AG04450 (cell line): Measurements from ENCODE around the gene SELENBP1. TPM values are rescaled to one million over a fixed set of nuclear protein-coding genes. Genes with fewer than 3 reads are reported as not detected.

Source experiments
- CTCF ChIA-PET: fragments of 300-600, 350-600 bp; formaldehyde crosslinking; extraction: SDS; loops from one replicate; lab custom pipeline; 2022; ENCODE audit warnings: antibody characterized with exemption, inconsistent platforms; lab: Charles Lee
- POLR2A ChIA-PET: fragments of 350-600 bp; formaldehyde crosslinking; extraction: SDS; loops from one replicate; lab custom pipeline; 2021; ENCODE audit warnings: antibody characterized with exemption, inconsistent platforms; lab: Yijun Ruan, JAX
- DNase-seq: peaks from one replicate; pipeline ENCODE4 v3.0.0-alpha.2; 2011; ENCODE audit warnings: low read depth, low spot score
- H3K27ac ChIP-seq: one replicate; pipeline ENCODE4 v1.5.1; 2012; ENCODE audit warnings: low read depth, low read length, control low read depth
- H3K27me3 ChIP-seq: one replicate; pipeline ENCODE4 v1.6.0; 2012; ENCODE audit warnings: low read length; ENCODE audit not compliant: control insufficient read depth, insufficient read depth
- H3K4me3 ChIP-seq: 2 replicates; pipeline ENCODE4 v1.5.1; 2011; ENCODE audit warnings: mild to moderate bottlenecking, low read depth, low read length, control low read depth
- H3K9me3 ChIP-seq: 2 replicates; pipeline ENCODE4 v1.5.1; 2012; ENCODE audit warnings: low read length; ENCODE audit not compliant: control insufficient read depth, insufficient read depth
- CTCF ChIP-seq: IDR thresholded peaks from 2 replicates; pipeline ENCODE4 v1.5.1; 2011; ENCODE audit warnings: low read depth, low read length, control low read depth, inconsistent platforms
- polyA plus RNA-seq: library from polyadenylated mRNA; depleted of rRNA; stranded (reverse); fragments of >200 nt; gene quantifications from 2 replicates; pipeline ENCODE4 v1.2.3, GENCODE V29; 2011; rRNA removed

SELENBP1 gene
- polyA plus RNA-seq, 1 experiment = 85.0 TPM

DNA sequence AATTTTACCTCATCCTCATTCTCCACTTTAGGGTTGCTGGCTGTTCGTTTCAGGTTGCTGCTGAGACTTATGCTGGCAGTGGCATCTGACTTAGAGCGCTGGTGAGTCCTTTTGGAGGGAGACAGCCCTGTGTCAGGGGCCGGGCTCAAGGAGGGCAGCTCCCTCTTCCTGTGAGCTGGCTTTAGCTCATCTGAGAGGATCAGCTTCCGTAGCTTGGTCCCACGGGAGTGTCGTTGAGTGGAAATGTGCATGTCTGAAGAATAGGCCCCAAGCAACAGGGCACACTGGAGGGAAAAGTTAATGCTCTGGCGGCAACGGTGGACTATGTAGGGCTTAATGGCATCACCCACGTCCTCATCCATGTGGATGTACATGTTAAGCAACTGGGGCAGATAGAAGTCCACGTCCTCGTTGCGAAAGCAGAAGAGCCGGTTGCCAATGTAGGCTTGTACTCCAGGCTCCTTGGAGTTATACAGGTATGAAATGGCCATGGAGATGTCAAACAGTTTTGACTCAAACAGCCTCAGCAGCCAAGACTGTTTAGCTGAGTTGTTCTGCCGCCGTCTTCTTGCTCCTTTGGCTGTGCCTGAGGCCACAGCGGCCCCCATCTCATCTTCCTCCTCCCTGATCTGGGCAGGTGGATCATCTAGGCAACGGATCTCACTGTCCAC is 56.8 kb downstream of the SELENBP1 start:
- ChIA-PET CTCF (interaction anchor here (1.0 to 7.6 kb wide), 2 partner anchors 14 to 64 kb away, joined by 3 to 68 read pairs; no protein-coding TSS in a partner anchor), POLR2A (no interaction called here)
- no peak overlapping the region for H3K27ac ChIP-seq
- TF ChIP-seq CTCF = no peak
- no peak overlapping the region for H3K4me3 ChIP-seq
- no peaks in the 10 kb centered on the region for H3K27me3 ChIP-seq
- H3K9me3 ChIP-seq = no peaks in the 10 kb centered on the region
- no peak for DNase-seq

Other genes with a start within 250 kb of the SELENBP1 start
- gene SEMA6C, start 226.1 kb downstream of the SELENBP1 start, polyA plus RNA-seq = 1.3 and 1.8 TPM in 2 replicates
- not detected in 2 replicates for gene TNFAIP8L2, start 216.1 kb downstream of the SELENBP1 start, polyA plus RNA-seq
- gene LYSMD1, start 206.8 kb downstream of the SELENBP1 start, polyA plus RNA-seq = 9.1 and 9.6 TPM in 2 replicates
- gene SCNM1, start 206.6 kb downstream of the SELENBP1 start, polyA plus RNA-seq = 24.9 and 29.2 TPM in 2 replicates
- gene TMOD4, start 196.7 kb downstream of the SELENBP1 start, polyA plus RNA-seq = not detected in 2 replicates
- gene VPS72, start 182.5 kb downstream of the SELENBP1 start, polyA plus RNA-seq = 66.8 and 75.1 TPM in 2 replicates
- 170 and 179 TPM in 2 replicates for gene PIP5K1A, start 174.2 kb downstream of the SELENBP1 start, polyA plus RNA-seq
- 258 and 275 TPM in 2 replicates for gene PSMD4, start 118.0 kb downstream of the SELENBP1 start, polyA plus RNA-seq
- gene ZNF687, start 90.4 kb downstream of the SELENBP1 start, polyA plus RNA-seq = 10.5 and 12.0 TPM in 2 replicates
- gene PI4KB, start 45.3 kb downstream of the SELENBP1 start, polyA plus RNA-seq = 75.2 and 83.2 TPM in 2 replicates
- 40.9 and 42.7 TPM in 2 replicates for gene RFX5, start 25.5 kb downstream of the SELENBP1 start, polyA plus RNA-seq
- 483 and 516 TPM in 2 replicates for gene PSMB4, start 26.9 kb upstream of the SELENBP1 start, polyA plus RNA-seq
- gene POGZ, start 86.8 kb upstream of the SELENBP1 start, polyA plus RNA-seq = 43.4 and 45.7 TPM in 2 replicates
- 0.26 and 0.31 TPM in 2 replicates for gene CGN, start 138.7 kb upstream of the SELENBP1 start, polyA plus RNA-seq
- 21.9 and 23.9 TPM in 2 replicates for gene TUFT1, start 167.6 kb upstream of the SELENBP1 start, polyA plus RNA-seq
- gene SNX27, start 239.3 kb upstream of the SELENBP1 start, polyA plus RNA-seq = 22.4 and 23.8 TPM in 2 replicates